Left lung (tissue), 10 donors: ENCODE measurements around the gene PRSS21. TPM values are rescaled to one million over a fixed set of nuclear protein-coding genes. Genes with fewer than 3 reads are reported as not detected.

Source experiments
- ATAC-seq: fragments of 200-7000 bp; cut with Tn5 transposase; one replicate; pipeline ENCODE4 v1.9.1; 2020; ENCODE audit warnings: moderate library complexity
- DNase-seq, 4 donors: peaks; one replicate each; pipeline ENCODE4 v3.0.0-alpha.2; 2013 to 2020
- H3K27ac ChIP-seq, 2 donors: fragments of 200-600 bp; sonication (generic) in 1 of 2; one replicate each; pipeline versions ENCODE4 v1.5.0 to v1.8.0; 2020 to 2021
- H3K27me3 ChIP-seq, 2 donors: fragments of 200-600 bp; sonication (generic) in 1 of 2; one replicate each; pipeline versions ENCODE4 v1.5.0 to v1.8.0; 2020 to 2021
- H3K36me3 ChIP-seq, 2 donors: fragments of 200-600 bp; sonication (generic) in 1 of 2; one replicate each; pipeline versions ENCODE4 v1.5.0 to v1.8.0; 2020 to 2021
- H3K4me1 ChIP-seq, 2 donors: fragments of 200-600 bp; one replicate each; pipeline ENCODE4 v1.8.0; 2021
- H3K4me3 ChIP-seq, 2 donors: fragments of 200-600 bp; sonication (generic) in 1 of 2; one replicate each; pipeline versions ENCODE4 v1.5.0 to v1.8.0; 2020 to 2021; ENCODE audit warnings: mild to moderate bottlenecking in 1 of 2
- H3K9me3 ChIP-seq, 2 donors: fragments of 200-600 bp; sonication (generic) in 1 of 2; one replicate each; pipeline versions ENCODE4 v1.5.0 to v1.8.0; 2020 to 2021
- CTCF ChIP-seq, 2 donors: fragments of 200-600 bp; sonication (generic) in 1 of 2; IDR thresholded peaks; one replicate each; pipeline versions ENCODE4 v1.5.0 to v1.8.0; 2021; ENCODE audit warnings: antibody characterized with exemption in 2 of 2
- intact Hi-C, 2 donors: fragments of 100-400 bp; cut with DNase I; formaldehyde crosslinking; loops; one replicate each; pipeline versions ENCODE4 v1.11.2 to v1.14.2; 2022
- polyA plus RNA-seq, 6 donors: library from polyadenylated mRNA; unstranded; fragments of 120-200 nt; gene quantifications; one replicate each; pipeline ENCODE4 v1.2.1, GENCODE V29; 2013; ENCODE audit not compliant: insufficient read length in 6 of 6
- total RNA-seq, 2 donors: library from RNA; stranded (reverse); fragmentation: NEBNext Ultra II Directional; extraction: Animal tissue kit (Norgen Biotek cat#: 25700); gene quantifications; one replicate each; pipeline ENCODE4 v1.2.1, GENCODE V29; 2021
- donor health status: DM: no; HTN: yes; CAD: no.
- donor health status: DM: no; HTN: no; CAD: no.

Gene PRSS21
- total and polyA plus RNA-seq, 8 donors, result 0.25 to 2.5 (median 0.33) TPM; not detected in 2

DNA sequence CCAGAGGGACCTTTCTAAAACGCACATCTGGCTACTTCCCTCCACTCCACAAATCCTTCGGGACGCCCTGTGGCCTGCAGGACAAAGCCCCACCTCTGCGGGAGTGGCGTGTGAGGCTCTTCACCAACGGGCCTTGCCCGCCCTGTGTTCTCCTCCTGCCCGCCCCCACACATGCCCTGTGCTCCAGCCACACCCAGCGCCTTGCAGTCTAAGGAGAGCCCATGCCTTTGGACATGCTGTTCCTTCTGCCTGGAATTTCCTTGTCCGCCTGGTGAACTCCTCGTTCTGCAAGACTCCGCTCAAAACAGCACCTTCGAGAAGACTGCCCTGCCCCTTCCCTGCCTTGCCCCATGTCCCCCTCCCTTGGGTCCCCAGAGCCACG lies 47.4 kb upstream of the PRSS21 start:
- DNase-seq (peak in 1 of 4 donors; percentile 60), ATAC-seq (peak; percentile 85)
- no peak overlapping the region for H3K4me3 ChIP-seq
- peaks cover 5 to 100% of the 10 kb centered on the region in 2 donors for H3K36me3 ChIP-seq
- intact Hi-C loops, result no loop called here
- H3K27me3 ChIP-seq, result no peaks in the 10 kb centered on the region
- no peaks in the 10 kb centered on the region for H3K9me3 ChIP-seq
- no peak for TF ChIP-seq CTCF (IDR thresholded peaks at IDR 0.05)
- no peak overlapping the region for H3K27ac ChIP-seq
- H3K4me1 ChIP-seq, result peaks cover 0 to 13% of the 10 kb centered on the region in 2 donors

DNA sequence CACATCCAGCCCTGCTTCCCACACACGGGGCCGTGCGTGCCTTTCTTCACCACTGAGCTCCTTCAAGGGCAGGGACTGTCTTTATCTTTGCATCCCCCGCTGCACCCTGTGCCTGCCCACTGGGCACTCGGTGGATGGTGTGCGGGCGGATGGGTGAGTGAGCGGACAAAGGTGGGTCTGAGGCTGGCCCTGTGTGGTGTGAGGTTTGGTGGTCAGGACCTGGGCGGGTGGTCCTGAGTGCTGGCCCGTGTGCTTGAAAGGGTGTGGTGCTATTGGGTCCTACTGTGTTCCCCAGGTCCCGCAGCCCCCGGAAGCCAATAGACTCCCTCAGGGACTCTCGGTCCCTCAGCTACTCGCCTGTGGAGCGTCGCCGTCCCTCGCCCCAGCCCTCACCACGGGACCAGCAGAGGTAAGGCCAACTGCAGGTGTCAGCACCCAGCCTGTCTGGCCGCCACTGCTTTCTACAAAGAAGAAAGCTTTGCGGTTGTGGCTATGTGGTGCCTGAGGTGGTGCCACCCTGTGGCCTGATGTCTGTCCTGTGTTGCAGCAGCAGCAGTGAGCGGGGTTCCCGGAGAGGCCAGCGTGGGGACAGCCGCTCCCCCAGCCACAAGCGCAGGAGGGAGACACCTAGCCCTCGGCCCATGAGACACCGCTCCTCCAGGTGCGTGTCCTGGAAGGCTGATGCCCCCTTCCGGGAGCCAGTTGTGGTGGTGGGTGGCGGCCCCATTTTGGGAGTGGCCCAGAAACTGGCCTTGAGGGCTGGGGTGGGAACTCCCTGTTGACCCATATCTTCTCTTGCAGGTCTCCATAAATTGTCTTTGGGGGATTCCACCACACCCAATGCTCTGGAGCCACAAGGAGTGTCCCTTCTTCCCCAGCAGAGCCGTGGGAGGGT lies 46.7 kb upstream of the PRSS21 start:
- intact Hi-C loops, result no loop called here
- DNase-seq (no peak), ATAC-seq (no peak)
- peaks cover 5 to 100% of the 10 kb centered on the region in 2 donors for H3K36me3 ChIP-seq
- H3K9me3 ChIP-seq, result no peaks in the 10 kb centered on the region
- H3K4me3 ChIP-seq, result no peak overlapping the region
- TF ChIP-seq CTCF (IDR thresholded peaks at IDR 0.05), result no peak
- H3K4me1 ChIP-seq, result peaks cover 3 to 19% of the 10 kb centered on the region in 2 donors
- no peaks in the 10 kb centered on the region for H3K27me3 ChIP-seq
- no peak overlapping the region for H3K27ac ChIP-seq

DNA sequence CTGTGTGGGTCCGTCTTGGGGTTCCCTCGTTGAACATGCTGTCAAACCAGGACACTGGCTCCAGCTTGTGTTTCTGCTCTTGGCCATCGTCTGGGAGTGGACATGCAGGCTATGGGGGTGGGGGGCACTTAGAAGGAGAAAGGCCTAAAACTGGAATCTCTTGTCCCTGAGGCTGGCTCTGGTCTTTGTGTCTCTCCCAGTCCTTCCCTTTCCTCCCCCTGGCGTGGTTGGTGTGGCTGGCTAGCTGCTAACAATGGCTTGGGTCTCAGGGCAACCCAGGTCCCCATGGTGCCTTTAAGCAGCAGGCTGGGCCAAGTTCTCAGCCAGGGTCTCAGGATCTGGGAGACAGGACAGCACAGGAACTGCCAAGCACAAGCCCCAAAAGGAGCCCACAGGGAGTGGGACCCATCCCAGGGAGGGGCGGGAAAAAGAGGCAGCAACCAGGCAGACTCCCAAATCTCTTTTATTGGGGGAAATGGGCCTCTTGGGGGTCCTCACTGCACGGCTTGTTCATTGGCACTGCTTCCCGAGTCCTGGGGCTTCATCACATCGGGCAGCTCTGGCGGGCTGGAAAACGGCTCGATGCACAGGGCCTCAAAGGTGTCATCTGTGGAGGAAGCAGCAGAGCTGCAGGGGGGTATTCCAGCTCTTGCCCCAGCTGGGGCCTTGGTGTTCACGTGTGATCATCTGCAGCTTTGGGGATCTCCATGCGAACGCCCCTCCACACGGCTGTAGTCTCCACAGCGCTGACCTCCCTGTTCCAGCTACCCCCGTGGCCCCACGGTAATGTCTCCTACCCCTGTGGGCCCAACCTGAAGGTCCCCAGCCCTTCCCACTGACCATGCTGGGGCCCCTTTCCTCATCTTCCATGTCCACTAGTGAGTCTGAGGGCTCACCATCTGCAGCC lies 45.3 kb upstream of the PRSS21 start:
- Histone ChIP-seq H3K9me3 (no peaks in the 10 kb centered on the region), H3K4me1 (peaks cover 15 to 33% of the 10 kb centered on the region in 2 donors), H3K36me3 (peaks cover 5 to 87% of the 10 kb centered on the region in 2 donors), H3K27me3 (no peaks in the 10 kb centered on the region), H3K4me3 (no peak overlapping the region), H3K27ac (no peak overlapping the region)
- TF ChIP-seq CTCF (IDR thresholded peaks at IDR 0.05), result no peak
- DNase-seq (no peak), ATAC-seq (no peak)
- intact Hi-C loops, result no loop called here

DNA sequence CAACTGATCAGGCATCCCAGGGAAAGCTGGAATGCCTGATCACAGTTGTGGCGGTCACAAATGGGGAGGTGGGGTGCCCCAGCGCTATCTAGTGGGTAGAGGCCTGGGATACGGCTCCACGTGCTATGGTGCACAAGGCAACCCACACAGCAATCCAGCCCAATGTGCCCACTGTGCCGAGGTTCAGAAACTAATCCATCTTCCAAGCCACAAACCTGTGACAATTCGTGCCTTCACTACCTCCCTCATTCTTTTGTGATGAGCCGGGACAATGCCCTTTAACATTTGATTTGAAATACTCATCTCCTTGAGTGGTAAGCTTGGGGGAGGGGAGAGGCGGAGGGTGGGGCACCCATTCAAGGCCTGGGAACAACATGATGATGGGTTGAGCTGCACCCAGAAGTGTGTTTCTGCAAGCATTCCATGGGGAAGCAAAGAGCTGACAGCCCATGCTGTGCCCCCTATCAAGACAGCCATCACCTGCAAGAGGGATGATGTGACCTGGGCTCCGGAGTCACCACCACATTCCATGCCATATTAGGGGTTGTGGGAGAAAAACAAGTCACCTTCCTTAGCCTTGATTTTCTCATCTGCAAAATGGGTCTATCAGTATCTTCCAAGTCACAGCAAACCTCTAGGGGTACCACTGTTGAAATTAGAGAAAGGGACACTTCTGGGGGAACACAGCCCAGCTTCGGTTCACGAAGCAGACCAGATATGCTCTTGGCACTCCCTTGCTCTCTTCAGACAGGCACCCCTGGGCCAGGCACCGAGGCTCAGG lies 43.7 kb upstream of the PRSS21 start:
- Histone ChIP-seq H3K4me3 (no peak overlapping the region), H3K27me3 (no peaks in the 10 kb centered on the region), H3K36me3 (peaks cover 5 to 71% of the 10 kb centered on the region in 2 donors), H3K9me3 (no peaks in the 10 kb centered on the region), H3K4me1 (peaks cover 18 to 39% of the 10 kb centered on the region in 2 donors), H3K27ac (peak overlapping the region in 1 of 2 donors; percentile 8)
- DNase-seq, result no peak
- no peak for TF ChIP-seq CTCF (IDR thresholded peaks at IDR 0.05)
- intact Hi-C loops, result no loop called here
- no peak for ATAC-seq
